Bronchial smooth muscle cell (primary cell): Measurements from ENCODE around the gene IWS1. TPM values are rescaled to one million over a fixed set of nuclear protein-coding genes. Genes with fewer than 3 reads are reported as not detected.

Source experiments
- total RNA-seq: library from RNA; depleted of rRNA; stranded (reverse); fragments of >200 nt; gene quantifications from 2 replicates; pipeline ENCODE4 v1.2.1, GENCODE V29; 2014

The IWS1 gene
- 38.6 and 44.6 TPM in 2 replicates for total RNA-seq

DNA sequence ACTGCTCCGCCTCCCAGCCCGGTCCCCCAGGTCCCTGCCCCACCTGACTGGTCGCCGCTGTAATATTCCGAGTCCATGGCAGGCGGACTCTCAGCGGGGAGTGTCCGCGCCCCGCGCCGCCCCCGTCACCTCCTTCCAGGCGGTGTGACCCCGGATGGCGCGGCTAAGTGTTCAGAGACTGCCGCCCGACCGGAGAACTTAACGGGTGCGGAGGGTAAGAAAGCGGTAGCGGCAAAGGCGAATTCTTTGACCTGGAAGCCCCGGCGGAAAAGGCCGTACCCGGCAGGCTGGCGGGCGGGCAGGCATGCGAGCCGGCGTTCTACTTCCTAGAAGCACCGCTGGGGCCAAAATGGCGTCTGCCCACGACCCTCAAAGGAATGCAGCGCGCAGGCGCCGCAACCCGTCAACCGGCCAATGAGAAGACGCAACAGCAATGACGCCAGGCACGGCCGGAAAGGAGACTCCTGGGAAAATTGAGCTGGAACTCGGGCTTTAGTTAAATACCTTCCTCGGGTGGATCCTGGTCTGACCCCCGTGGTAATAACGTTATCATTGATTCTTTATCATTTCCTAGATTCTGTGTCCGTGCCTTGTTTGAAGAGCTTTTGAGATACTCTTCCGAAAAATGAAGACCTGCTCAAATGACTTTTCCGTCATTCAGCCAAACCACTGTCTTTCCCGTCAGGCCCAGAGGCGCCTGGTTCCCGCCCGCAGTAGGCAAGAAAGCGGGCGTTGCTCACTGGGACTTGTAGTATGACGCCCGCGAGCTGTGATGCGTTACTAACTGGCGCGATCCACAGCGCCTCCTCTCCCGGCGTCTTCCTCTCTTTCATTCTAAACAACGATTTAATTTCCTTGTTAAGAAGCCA lies at the start of gene IWS1:
Gene IWS1 (minus strand): TSS at position 358 of the 869 bp plus-strand sequence. CDS start 281 bp downstream, at position 77.

GRCh38 chr2:127535422-127535901 lies 9.2 kb upstream of the IWS1 start, which contains the start of gene MYO7B:
TSS of gene MYO7B (plus strand) at chr2:127535683. CDS start at chr2:127559723, 24,040 bp downstream.

Other genes with a start within 250 kb of the IWS1 start
- gene ERCC3, start 232.3 kb downstream of the IWS1 start, total RNA-seq, result 31.1 and 41.1 TPM in 2 replicates
- 15.9 and 17.7 TPM in 2 replicates for gene MAP3K2, start 138.5 kb downstream of the IWS1 start, total RNA-seq
- not detected in 2 replicates for gene PROC, start 108.1 kb downstream of the IWS1 start, total RNA-seq
- not detected in 2 replicates for gene MYO7B, start 9.2 kb upstream of the IWS1 start, total RNA-seq
- not detected in 2 replicates for gene GPR17, start 119.7 kb upstream of the IWS1 start, total RNA-seq
- 0.77 and 1.6 TPM in 2 replicates for gene LIMS2, start 149.0 kb upstream of the IWS1 start, total RNA-seq
- 2.0 and 3.9 TPM in 2 replicates for gene SFT2D3, start 175.0 kb upstream of the IWS1 start, total RNA-seq